ENCODE measurements around the gene ACP5.

- TF ChIP-seq CTCF (IDR thresholded peaks at IDR 0.05; ENCODE audit: poor library complexity, severe bottlenecking) (no peak), POLR2AphosphoS5 (IDR thresholded peaks at IDR 0.05) (no peak)
These were observed 4.3 kb upstream of the ACP5 start for GRCh38 chr19:11581740-11582139.
